Hepatocyte (in vitro differentiated cells): ENCODE results near the gene KIAA1217. TPM values are rescaled to one million over a fixed set of nuclear protein-coding genes. Genes with fewer than 3 reads are reported as not detected.

ENCODE experiments used
- DNase-seq: peaks from one replicate; pipeline ENCODE4 v3.0.0-alpha.2; 2016; ENCODE audit warnings: low spot score
- H2AFZ ChIP-seq: fragments of 200-600 bp; sonication (generic); 2 replicates; pipeline ENCODE4 v1.6.0; 2016; ENCODE audit warnings: antibody characterized with exemption, mild to moderate bottlenecking
- H3K27ac ChIP-seq: fragments of 200-600 bp; sonication (generic); 2 replicates; pipeline ENCODE4 v1.5.1; 2016; ENCODE audit warnings: mild to moderate bottlenecking
- H3K27me3 ChIP-seq: fragments of 200-600 bp; sonication (generic); 2 replicates; pipeline ENCODE4 v1.6.1; 2016
- H3K36me3 ChIP-seq: fragments of 200-600 bp; sonication (generic); replicated peaks from 2 replicates; pipeline ENCODE4 v1.5.1; 2016; ENCODE audit warnings: low read depth; ENCODE audit not compliant: insufficient read depth
- H3K4me1 ChIP-seq: fragments of 200-600 bp; sonication (generic); 2 replicates; pipeline ENCODE4 v1.5.1; 2016; ENCODE audit warnings: mild to moderate bottlenecking, moderate library complexity; ENCODE audit not compliant: insufficient read depth
- H3K4me2 ChIP-seq: fragments of 200-600 bp; sonication (generic); 2 replicates; pipeline ENCODE4 v1.6.0; 2016
- H3K4me3 ChIP-seq: fragments of 200-600 bp; sonication (generic); 2 replicates; pipeline ENCODE4 v1.5.1; 2016; ENCODE audit warnings: mild to moderate bottlenecking
- H3K79me2 ChIP-seq: fragments of 200-600 bp; sonication (generic); 2 replicates; pipeline ENCODE4 v1.6.0; 2017; ENCODE audit warnings: mild to moderate bottlenecking
- H3K9me2 ChIP-seq: fragments of 200-600 bp; sonication (generic); replicated peaks from 2 replicates; pipeline ENCODE4 v1.6.0; 2017; ENCODE audit warnings: mild to moderate bottlenecking; ENCODE audit not compliant: insufficient read depth
- H3K9me3 ChIP-seq: fragments of 200-600 bp; sonication (generic); 2 replicates; pipeline ENCODE4 v1.5.1; 2016; ENCODE audit warnings: low read depth, mild to moderate bottlenecking
- H4K20me1 ChIP-seq: fragments of 200-600 bp; sonication (generic); 2 replicates; pipeline ENCODE4 v1.6.0; 2016; ENCODE audit warnings: mild to moderate bottlenecking; ENCODE audit not compliant: insufficient read depth, poor library complexity, severe bottlenecking
- CTCF ChIP-seq: fragments of 200-600 bp; sonication (generic); IDR thresholded peaks from 2 replicates; pipeline ENCODE4 v1.5.1; 2016; ENCODE audit warnings: antibody characterized with exemption, mild to moderate bottlenecking; ENCODE audit not compliant: poor library complexity
- EZH2 ChIP-seq: fragments of 200-600 bp; sonication (generic); IDR thresholded peaks from 2 replicates; pipeline ENCODE4 v1.6.1; 2016; ENCODE audit warnings: antibody characterized with exemption, mild to moderate bottlenecking, borderline replicate concordance
- EZH2phosphoT487 ChIP-seq: fragments of 200-600 bp; sonication (generic); IDR thresholded peaks from one replicate; pipeline ENCODE4 v1.6.1; 2018; ENCODE audit warnings: antibody characterized with exemption, mild to moderate bottlenecking, low read depth, moderate library complexity; ENCODE audit not compliant: unreplicated experiment, severe bottlenecking
- WGBS: methylation state at CpG from one replicate; pipeline ENCODE4 v1.1.6; 2016; ENCODE audit warnings: low lambda C conversion rate; ENCODE audit errors: missing lambda C conversion rate; 5-methylcytosine and 5-hydroxymethylcytosine counted together
- polyA plus RNA-seq: library from polyadenylated mRNA; unstranded; fragments of >200 nt; fragmentation: Nextera tagmentation; extraction: Ambion mirVana; gene quantifications from 2 replicates; pipeline ENCODE4 v1.2.1, GENCODE V29; 2016
- total RNA-seq: library from RNA; depleted of rRNA; stranded (reverse); fragments of >200 nt; gene quantifications from 2 replicates; pipeline ENCODE4 v1.2.3, GENCODE V29; 2014

The KIAA1217 gene
- total and polyA plus RNA-seq, 2 experiments from 2014 or later: 31.6 to 33.2 TPM

- no peak overlapping the region for H3K4me2 ChIP-seq
- no peaks in the 10 kb centered on the region for H3K36me3 ChIP-seq
- no peaks in the 10 kb centered on the region for H3K9me2 ChIP-seq
- no peak overlapping the region for H2AFZ ChIP-seq
- H3K9me3 ChIP-seq: no peaks in the 10 kb centered on the region
- no peak for TF ChIP-seq EZH2
- TF ChIP-seq CTCF: no peak
- TF ChIP-seq EZH2phosphoT487: no peak
- no peaks in the 10 kb centered on the region for H4K20me1 ChIP-seq
- DNase-seq: no peak
- H3K4me3 ChIP-seq: no peak overlapping the region
- H3K27ac ChIP-seq: no peak overlapping the region
- 96% methylated on average over 13 of the region's 13 CpGs for WGBS
- H3K4me1 ChIP-seq: no peaks in the 10 kb centered on the region
- H3K79me2 ChIP-seq: no peaks in the 10 kb centered on the region
- no peaks in the 10 kb centered on the region for H3K27me3 ChIP-seq
Measured at GRCh38 chr10:24526085-24526649, 317.2 kb downstream of the KIAA1217 start.

GRCh38 chr10:24528946-24529345, 320.0 kb downstream of the KIAA1217 start:
- no peaks in the 10 kb centered on the region for H3K9me3 ChIP-seq
- H3K4me1 ChIP-seq: no peaks in the 10 kb centered on the region
- peaks cover 11% of the 10 kb centered on the region for H3K36me3 ChIP-seq
- no peak for DNase-seq
- no peaks in the 10 kb centered on the region for H3K27me3 ChIP-seq
- no peak overlapping the region for H3K4me2 ChIP-seq
- TF ChIP-seq EZH2 (no peak), CTCF (no peak), EZH2phosphoT487 (no peak)
- no peak overlapping the region for H3K27ac ChIP-seq
- WGBS: 94% methylated on average over 6 of the region's 6 CpGs
- no peak overlapping the region for H2AFZ ChIP-seq
- no peak overlapping the region for H3K4me3 ChIP-seq
- no peaks in the 10 kb centered on the region for H3K9me2 ChIP-seq
- no peaks in the 10 kb centered on the region for H4K20me1 ChIP-seq
- no peaks in the 10 kb centered on the region for H3K79me2 ChIP-seq

DNA sequence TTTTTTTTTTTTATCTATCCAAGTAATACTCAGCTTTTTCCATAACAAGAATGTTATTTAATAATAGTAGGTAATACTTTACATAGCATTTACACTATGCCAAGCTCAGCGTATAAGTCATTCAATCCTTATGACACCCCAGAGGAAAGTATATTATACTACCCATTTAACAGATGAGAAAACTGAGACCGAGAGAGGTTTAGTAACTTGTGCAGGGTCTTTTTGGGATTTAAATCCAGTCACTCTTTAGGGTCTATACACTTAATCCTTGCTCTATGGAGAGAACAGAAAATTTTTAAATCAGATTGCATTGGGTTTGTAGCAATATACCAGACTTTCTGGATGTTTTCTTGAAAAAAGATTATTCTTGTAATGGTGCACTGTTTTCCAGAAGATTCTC, 322.5 kb downstream of the KIAA1217 start:
- Histone ChIP-seq H4K20me1 (no peaks in the 10 kb centered on the region), H3K27ac (no peak overlapping the region), H3K4me3 (no peak overlapping the region), H3K9me2 (no peaks in the 10 kb centered on the region), H3K36me3 (peaks cover 11% of the 10 kb centered on the region), H3K4me1 (no peaks in the 10 kb centered on the region), H2AFZ (no peak overlapping the region), H3K79me2 (no peaks in the 10 kb centered on the region), H3K27me3 (no peaks in the 10 kb centered on the region), H3K9me3 (no peaks in the 10 kb centered on the region), H3K4me2 (no peak overlapping the region)
- TF ChIP-seq EZH2phosphoT487: no peak
- no peak for TF ChIP-seq CTCF
- WGBS: 94% methylated on average over 2 of the region's 2 CpGs
- no peak for DNase-seq

- no peak for TF ChIP-seq EZH2phosphoT487
- TF ChIP-seq EZH2: no peak
- no peak for TF ChIP-seq CTCF
- Histone ChIP-seq H3K79me2 (no peaks in the 10 kb centered on the region), H3K4me3 (no peak overlapping the region), H3K36me3 (peaks cover 11% of the 10 kb centered on the region), H3K4me2 (no peak overlapping the region), H4K20me1 (no peaks in the 10 kb centered on the region), H2AFZ (no peak overlapping the region), H3K27ac (no peak overlapping the region), H3K9me3 (no peaks in the 10 kb centered on the region), H3K4me1 (peaks cover 6% of the 10 kb centered on the region), H3K9me2 (no peaks in the 10 kb centered on the region), H3K27me3 (no peaks in the 10 kb centered on the region)
- 83% methylated on average over 4 of the region's 4 CpGs for WGBS
- DNase-seq: no peak
Measured at GRCh38 chr10:24533981-24534380, 325.0 kb downstream of the KIAA1217 start.
